ENCODE measurements around the gene PDCL2.

Gene PDCL2

DNA sequence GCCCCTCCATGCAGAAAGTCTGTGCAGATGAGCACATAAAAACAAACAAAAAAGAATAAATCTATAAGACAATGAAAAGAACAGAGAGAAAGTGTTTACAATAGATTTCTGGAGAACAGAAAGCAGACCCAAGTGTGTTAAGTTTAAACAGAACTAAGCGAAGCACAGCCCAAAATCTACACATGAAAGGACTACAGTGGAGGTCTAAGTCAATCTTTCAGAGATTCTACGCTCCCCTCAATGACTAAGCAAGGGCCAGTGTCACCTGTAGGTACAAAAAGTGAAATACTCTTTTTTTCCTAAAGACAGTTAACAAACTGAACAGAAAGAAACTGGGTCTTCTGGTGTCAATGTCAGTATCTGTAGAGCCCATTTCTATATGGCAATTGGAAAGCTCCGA is 63.6 kb downstream of the PDCL2 start:
- no peak overlapping the region for H3K4me3 ChIP-seq (replicated peaks; ENCODE audit: low read depth, low read length)
- TF ChIP-seq, protein P1, sequence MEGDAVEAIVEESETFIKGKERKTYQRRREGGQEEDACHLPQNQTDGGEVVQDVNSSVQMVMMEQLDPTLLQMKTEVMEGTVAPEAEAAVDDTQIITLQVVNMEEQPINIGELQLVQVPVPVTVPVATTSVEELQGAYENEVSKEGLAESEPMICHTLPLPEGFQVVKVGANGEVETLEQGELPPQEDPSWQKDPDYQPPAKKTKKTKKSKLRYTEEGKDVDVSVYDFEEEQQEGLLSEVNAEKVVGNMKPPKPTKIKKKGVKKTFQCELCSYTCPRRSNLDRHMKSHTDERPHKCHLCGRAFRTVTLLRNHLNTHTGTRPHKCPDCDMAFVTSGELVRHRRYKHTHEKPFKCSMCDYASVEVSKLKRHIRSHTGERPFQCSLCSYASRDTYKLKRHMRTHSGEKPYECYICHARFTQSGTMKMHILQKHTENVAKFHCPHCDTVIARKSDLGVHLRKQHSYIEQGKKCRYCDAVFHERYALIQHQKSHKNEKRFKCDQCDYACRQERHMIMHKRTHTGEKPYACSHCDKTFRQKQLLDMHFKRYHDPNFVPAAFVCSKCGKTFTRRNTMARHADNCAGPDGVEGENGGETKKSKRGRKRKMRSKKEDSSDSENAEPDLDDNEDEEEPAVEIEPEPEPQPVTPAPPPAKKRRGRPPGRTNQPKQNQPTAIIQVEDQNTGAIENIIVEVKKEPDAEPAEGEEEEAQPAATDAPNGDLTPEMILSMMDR (IDR thresholded peaks at IDR 0.05; ENCODE audit: low read depth, low read length, missing control alignments) = no peak
- DNase-seq (ENCODE audit: extremely low read depth, low read depth) = no peak

DNA sequence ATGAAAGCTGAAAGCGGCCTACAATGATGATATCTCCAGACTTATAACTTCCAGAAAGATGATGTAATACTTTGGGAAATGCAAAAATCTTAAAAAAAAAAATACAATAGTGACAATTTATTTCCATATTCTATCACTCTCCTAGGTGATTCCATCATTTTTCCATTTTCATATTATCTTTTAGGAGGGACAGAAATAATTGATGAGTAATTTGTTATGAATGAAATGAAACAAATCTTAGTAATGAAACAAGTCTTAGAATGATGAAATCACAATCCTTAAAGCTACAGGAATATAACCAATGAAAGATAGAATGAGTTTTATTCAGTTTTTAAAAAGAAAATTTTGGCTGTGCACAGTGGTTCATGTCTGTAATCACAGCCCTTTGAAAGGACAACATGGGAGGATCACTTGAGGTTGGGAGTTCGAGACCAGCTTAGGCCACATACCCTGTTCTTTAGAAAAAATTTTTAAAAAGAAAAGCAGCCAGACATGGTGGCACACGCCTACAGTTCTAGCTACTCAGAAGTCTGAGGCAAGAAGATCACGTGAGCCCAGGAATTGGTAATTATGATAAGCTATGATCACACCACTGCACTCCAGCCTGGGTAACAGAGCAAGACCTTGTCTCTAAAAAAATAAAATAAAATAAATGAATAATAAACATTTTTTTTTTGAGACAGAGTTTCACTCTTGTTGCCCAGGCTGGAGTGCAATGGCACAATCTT is 67.0 kb downstream of the PDCL2 start:
- TF ChIP-seq, protein P1 (IDR thresholded peaks at IDR 0.05; ENCODE audit: low read depth, low read length, missing control alignments) = no peak

DNA sequence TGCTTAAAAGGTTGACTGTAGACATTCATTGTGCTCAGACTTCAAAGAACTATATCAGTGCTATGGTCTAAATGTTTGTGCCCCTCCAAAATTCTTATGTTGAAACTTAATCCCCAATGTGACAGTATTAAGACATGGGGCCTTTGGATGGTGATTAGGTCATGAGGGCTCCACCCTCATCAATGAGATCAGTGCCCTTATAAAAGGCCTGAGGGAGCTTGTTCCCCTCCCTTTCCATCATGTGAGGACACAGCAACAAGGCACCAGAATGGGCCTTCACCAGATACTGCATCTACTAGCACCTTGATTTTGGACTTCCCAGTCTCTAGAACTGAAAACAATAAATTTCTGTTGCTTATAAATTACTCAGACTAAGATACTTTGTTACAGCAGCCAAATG is 73.6 kb downstream of the PDCL2 start:
- no peak overlapping the region for H3K4me3 ChIP-seq (replicated peaks; ENCODE audit: low read depth, low read length)
- TF ChIP-seq, protein P1 (IDR thresholded peaks at IDR 0.05; ENCODE audit: low read depth, low read length, missing control alignments) = no peak
- no peak for DNase-seq (ENCODE audit: extremely low read depth, low read depth)

More for the DNA sequence above, 67.0 kb downstream of the PDCL2 start:
- DNase-seq (ENCODE audit: extremely low read depth, low read depth) = no peak
- H3K4me3 ChIP-seq (replicated peaks; ENCODE audit: low read depth, low read length) = no peak overlapping the region

DNA sequence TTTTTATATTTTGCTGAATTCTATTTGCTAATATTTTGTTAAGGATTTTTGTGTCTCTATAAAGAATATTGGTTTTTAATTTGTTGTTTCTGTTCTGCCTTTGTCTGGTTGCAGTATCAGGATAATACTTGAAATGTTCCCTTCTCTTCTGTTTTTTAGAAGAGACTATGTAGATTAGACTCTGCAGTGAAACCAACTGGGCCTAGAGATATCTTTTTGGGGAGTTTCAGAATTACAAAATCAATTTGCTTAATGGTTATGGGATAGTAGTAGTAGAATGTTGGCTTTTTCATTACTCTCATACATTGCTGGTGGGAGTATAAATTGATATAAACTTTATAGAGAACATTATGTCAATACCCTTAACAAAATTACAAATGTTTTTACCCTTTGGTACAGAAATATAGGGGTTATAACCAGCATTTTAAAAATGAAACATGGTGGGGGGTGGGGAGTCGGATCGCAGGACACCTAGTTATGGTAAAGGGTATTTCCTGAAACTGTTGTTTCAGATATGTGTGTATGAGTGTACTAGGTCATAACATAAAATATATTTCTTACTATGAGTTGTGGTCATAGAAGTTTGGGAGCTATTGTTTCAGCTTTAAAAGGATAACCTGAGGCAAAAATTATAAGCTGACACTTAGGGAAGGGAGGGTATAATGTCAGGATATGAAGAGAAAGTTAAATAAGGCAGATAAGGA is 74.4 kb downstream of the PDCL2 start:
- H3K4me3 ChIP-seq (replicated peaks; ENCODE audit: low read depth, low read length) = no peak overlapping the region
- TF ChIP-seq, protein P1 (IDR thresholded peaks at IDR 0.05; ENCODE audit: low read depth, low read length, missing control alignments) = no peak
- no peak for DNase-seq (ENCODE audit: extremely low read depth, low read depth)

DNA sequence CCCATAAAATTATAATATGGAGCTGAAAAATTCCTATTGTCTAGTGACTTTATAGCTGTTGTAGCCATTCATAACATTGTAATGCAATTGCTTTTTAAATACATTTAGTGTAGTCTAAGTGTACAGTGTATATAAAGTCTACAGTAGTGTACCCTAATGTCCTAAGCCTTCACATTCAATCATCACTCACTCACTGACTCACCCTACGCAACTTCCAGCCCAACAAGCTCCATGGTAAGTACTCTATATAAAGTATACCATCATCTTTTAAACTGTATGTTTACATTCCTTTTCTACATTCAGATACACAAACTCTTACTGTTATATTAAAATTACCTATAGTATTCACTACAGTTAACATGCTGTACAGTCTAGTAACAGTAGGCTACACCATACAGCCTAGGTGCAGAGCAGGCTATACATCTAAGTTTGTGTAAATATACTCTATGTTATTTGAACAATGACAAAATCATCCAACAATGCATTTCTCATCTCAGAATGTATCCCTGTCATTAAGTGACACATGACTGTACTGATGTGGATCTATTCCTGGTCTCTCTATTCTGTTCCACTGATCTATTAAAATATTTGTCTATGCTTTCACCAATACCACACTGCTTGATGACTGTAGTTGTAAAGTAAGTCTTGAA is 79.0 kb downstream of the PDCL2 start:
- TF ChIP-seq, protein P1 (IDR thresholded peaks at IDR 0.05; ENCODE audit: low read depth, low read length, missing control alignments) = no peak
- H3K4me3 ChIP-seq (replicated peaks; ENCODE audit: low read depth, low read length) = no peak overlapping the region
- no peak for DNase-seq (ENCODE audit: extremely low read depth, low read depth)

DNA sequence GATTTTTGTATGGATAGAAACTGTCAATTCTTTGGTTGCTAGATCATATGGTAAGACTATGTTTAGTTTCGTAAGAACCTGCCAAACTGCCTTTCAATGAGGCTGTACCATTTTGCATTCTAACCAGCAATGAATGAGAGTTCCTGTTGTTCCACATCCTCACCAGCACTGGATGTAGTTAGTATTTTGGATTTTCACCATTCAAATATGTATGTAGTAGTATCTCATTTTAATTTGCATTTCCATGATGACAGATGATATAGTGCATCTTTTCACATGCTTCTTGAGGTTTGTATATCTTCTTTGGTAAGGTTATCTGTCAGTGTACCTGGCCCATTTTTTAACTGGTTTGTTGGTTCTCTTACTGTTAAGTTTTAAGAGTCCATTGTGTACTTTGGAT is 80.0 kb downstream of the PDCL2 start:
- TF ChIP-seq, protein P1 (IDR thresholded peaks at IDR 0.05; ENCODE audit: low read depth, low read length, missing control alignments) = no peak
- DNase-seq (ENCODE audit: extremely low read depth, low read depth) = no peak

More for the DNA sequence above, 80.0 kb downstream of the PDCL2 start:
- no peak overlapping the region for H3K4me3 ChIP-seq (replicated peaks; ENCODE audit: low read depth, low read length)
